Choroid plexus epithelial cell (primary cell): ENCODE data around the gene MBTPS1.

Source experiments
- DNase-seq: peaks from one replicate; pipeline ENCODE4 v3.0.0-alpha.2; 2010; ENCODE audit warnings: low read depth
- H3K4me3 ChIP-seq: 2 replicates; pipeline ENCODE4 v1.5.1; 2011; ENCODE audit warnings: low read depth, mild to moderate bottlenecking, control low read depth, low read length, moderate library complexity
- CTCF ChIP-seq: conservative IDR thresholded peaks from 2 replicates; pipeline ENCODE4 v1.5.1; 2011; ENCODE audit warnings: low read depth, mild to moderate bottlenecking, control low read depth, inconsistent platforms, low read length, moderate library complexity

Gene MBTPS1

GRCh38 chr16:84074721-84075120, 42.0 kb downstream of the MBTPS1 start:
- no peak for DNase-seq
- TF ChIP-seq CTCF = no peak
- no peak overlapping the region for H3K4me3 ChIP-seq

GRCh38 chr16:84072014-84072413, 44.7 kb downstream of the MBTPS1 start:
- no peak overlapping the region for H3K4me3 ChIP-seq
- TF ChIP-seq CTCF = no peak
- DNase-seq = peak; percentile 56

DNA sequence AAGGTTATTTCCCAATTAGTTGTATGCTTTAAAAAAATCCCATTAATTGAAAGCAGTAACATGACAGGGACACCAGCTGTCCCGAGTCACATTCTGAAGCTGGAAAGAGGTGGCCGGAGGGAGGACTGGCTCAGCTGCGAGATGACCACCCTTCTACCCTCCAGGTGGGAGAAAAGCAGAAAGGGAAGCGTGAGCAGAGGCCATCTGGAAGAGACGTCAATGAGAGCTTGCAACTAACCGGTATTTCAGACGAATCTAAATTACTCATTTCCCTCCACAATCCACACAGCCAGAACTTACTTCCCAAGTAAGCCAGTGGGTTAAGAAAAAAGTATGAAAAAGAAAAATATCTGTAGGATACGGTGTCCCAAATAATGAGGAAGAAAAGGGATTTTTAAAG, 45.6 kb downstream of the MBTPS1 start:
- H3K4me3 ChIP-seq = no peak overlapping the region
- DNase-seq = no peak
- no peak for TF ChIP-seq CTCF

DNA sequence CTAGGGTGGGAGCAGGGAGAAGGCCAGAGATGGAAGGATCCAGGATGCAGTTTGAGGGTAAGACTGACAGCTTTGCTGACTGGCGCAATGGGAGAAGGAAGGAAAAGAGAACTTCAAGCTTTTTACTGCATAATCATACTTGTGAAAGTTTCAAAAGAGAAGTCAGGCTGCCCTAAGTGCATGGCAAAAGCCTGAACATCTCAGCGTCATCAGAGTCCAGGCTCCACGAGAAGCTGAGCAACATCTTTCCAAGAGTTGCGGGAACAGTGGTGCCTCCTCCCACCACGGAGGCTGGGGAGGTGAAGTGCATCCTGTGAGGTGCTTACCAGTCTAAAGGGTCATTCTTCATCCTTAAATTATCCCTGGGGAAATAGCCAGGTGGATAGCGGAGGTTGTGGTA, 47.2 kb downstream of the MBTPS1 start:
- H3K4me3 ChIP-seq = no peak overlapping the region
- no peak for TF ChIP-seq CTCF
- DNase-seq = no peak

DNA sequence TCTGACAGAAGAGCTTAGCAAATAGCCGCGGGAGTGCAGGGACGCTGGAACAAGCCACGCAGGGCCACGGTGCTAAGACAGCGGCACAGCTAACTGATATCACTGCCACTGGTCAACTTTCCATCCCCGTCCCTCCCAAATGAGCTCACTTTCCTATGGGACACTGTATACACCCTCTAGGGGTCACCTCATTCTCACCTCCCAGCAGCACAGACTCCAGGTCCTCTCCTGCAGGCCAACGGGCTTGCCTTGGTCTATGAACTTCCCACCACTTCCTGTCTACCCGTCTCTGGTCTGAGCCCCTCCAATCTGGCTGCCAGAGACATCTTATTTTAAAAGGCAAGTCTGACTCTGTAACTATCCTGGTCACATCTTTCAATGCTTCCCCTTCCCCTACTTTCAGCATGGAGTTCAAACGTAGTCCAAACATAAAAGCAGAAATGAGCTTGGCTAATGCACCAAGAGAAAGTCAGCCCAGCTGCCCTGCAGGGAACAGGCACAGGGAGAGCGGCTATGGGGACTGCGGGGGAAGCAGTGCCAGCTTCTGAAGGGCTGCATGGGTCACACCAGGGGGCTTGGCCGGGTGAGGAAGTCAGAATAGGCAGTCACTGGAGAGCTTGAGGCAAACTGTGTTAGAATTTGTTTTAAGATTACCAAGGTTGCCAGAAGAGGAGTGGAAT, 47.8 kb downstream of the MBTPS1 start:
- DNase-seq = no peak
- no peak overlapping the region for H3K4me3 ChIP-seq
- TF ChIP-seq CTCF = no peak

DNA sequence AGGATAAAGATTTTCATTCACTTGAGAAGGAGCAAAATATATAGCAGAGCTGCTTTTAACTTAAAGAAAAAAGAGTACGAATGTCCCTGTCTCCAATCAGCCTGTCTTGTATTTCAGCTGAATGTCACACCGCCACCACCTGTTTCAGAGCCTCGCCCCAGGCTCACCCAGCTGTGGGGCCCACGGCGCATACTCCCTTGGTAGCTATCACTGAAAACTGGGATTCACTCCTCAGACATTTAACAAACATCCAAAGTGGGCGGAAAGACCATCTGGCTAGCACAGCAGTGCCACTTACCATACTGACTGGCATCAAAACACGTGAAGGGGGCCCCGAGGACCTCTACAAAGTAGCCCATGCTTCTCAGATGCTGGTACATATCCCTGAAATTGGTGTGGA, 48.7 kb downstream of the MBTPS1 start:
- TF ChIP-seq CTCF = no peak
- H3K4me3 ChIP-seq = no peak overlapping the region
- no peak for DNase-seq

DNA sequence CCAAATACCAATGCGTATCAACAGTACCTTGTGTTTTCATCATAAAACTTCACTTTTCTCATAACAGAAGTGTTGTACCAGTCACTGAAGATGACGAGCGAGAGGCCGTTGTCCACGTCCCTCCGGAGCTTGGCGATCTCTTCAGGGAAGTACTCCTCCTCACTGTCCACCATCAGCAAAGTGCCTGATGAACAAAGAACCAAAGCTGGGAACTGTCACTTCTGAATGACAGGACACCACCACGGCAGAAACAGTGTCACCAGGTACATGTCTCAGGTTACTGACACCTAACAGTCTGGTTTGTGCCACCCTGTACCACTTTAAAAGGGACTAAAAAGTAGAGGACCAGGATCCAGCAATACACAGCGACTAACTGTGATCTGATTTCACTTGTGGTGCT, 49.1 kb downstream of the MBTPS1 start:
- no peak for DNase-seq
- no peak for TF ChIP-seq CTCF
- no peak overlapping the region for H3K4me3 ChIP-seq
